ENCODE measurements around the gene PLEKHG7.

GRCh38 chr12:92753976-92754885 is 51.4 kb downstream of the PLEKHG7 start:
- no peak for TF ChIP-seq CBX5 (IDR thresholded peaks at IDR 0.05; ENCODE audit: low read depth)
- no peak for TF ChIP-seq BCL11A (IDR thresholded peaks at IDR 0.05; ENCODE audit: low read depth, low read length)
- no peak for TF ChIP-seq REST (IDR thresholded peaks at IDR 0.05; ENCODE audit: low read depth, low read length)
- TF ChIP-seq, protein P1, sequence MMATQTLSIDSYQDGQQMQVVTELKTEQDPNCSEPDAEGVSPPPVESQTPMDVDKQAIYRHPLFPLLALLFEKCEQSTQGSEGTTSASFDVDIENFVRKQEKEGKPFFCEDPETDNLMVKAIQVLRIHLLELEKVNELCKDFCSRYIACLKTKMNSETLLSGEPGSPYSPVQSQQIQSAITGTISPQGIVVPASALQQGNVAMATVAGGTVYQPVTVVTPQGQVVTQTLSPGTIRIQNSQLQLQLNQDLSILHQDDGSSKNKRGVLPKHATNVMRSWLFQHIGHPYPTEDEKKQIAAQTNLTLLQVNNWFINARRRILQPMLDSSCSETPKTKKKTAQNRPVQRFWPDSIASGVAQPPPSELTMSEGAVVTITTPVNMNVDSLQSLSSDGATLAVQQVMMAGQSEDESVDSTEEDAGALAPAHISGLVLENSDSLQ (IDR thresholded peaks at IDR 0.05) = no peak
- no peak for TF ChIP-seq CBX3 (IDR thresholded peaks at IDR 0.05; ENCODE audit: borderline replicate concordance, low read depth)
- TF ChIP-seq, protein P2, sequence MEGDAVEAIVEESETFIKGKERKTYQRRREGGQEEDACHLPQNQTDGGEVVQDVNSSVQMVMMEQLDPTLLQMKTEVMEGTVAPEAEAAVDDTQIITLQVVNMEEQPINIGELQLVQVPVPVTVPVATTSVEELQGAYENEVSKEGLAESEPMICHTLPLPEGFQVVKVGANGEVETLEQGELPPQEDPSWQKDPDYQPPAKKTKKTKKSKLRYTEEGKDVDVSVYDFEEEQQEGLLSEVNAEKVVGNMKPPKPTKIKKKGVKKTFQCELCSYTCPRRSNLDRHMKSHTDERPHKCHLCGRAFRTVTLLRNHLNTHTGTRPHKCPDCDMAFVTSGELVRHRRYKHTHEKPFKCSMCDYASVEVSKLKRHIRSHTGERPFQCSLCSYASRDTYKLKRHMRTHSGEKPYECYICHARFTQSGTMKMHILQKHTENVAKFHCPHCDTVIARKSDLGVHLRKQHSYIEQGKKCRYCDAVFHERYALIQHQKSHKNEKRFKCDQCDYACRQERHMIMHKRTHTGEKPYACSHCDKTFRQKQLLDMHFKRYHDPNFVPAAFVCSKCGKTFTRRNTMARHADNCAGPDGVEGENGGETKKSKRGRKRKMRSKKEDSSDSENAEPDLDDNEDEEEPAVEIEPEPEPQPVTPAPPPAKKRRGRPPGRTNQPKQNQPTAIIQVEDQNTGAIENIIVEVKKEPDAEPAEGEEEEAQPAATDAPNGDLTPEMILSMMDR (IDR thresholded peaks at IDR 0.05 in 2 of 3, conservative IDR thresholded peaks at IDR 0.05 in 1 of 3; ENCODE audit: control insufficient read depth in 2 of 3, extremely low read depth in 1 of 3, insufficient read depth in 1 of 3, low read depth in 3 of 3, low read length in 3 of 3) = no peak
